Pancreas (tissue), 10 donors: ENCODE results near the gene SCYL3. TPM values are rescaled to one million over a fixed set of nuclear protein-coding genes. Genes with fewer than 3 reads are reported as not detected.

Source experiments
- ATAC-seq, 4 donors: fragments of 200-7000 bp; cut with Tn5 transposase; one replicate each; pipeline versions ENCODE4 v1.8.0 to v1.9.1; 2020; ENCODE audit warnings: mild to moderate bottlenecking in 4 of 4, moderate library complexity in 4 of 4
- DNase-seq, 6 donors: peaks; one replicate each; pipeline ENCODE4 v3.0.0-alpha.2; 2020
- FAIRE-seq: peaks from 2 replicates; lab custom pipeline; 2012; peaks lifted over from hg19 to GRCh38; lab: Jason Lieb, UNC
- H3K27ac ChIP-seq, 4 donors: fragments of 200-600 bp; sonication (generic); 1 replicate in 3 of 4; 2 replicates in 1 of 4; pipeline versions ENCODE4 v1.5.0 to v1.8.0; 2020
- H3K27me3 ChIP-seq, 4 donors: fragments of 200-600 bp; one replicate each; pipeline ENCODE4 v1.8.0; 2021
- H3K36me3 ChIP-seq, 3 donors: fragments of 200-600 bp; sonication (generic) in 1 of 3; one replicate each; pipeline versions ENCODE4 v1.5.0 to v1.8.0; 2020 to 2021
- H3K4me1 ChIP-seq, 3 donors: fragments of 200-600 bp; one replicate each; pipeline ENCODE4 v1.8.0; 2021
- H3K4me3 ChIP-seq, 4 donors: fragments of 200-600 bp; sonication (generic) in 2 of 4; one replicate each; pipeline versions ENCODE4 v1.5.0 to v1.8.0; 2020 to 2021
- H3K9me3 ChIP-seq, 4 donors: fragments of 200-600 bp; one replicate each; pipeline ENCODE4 v1.8.0; 2021
- CTCF ChIP-seq, 4 donors: fragments of 200-600 bp; sonication (generic) in 3 of 4; IDR thresholded peaks; one replicate each; pipeline versions ENCODE4 v1.5.0 to v1.8.0; 2021; ENCODE audit warnings: antibody characterized with exemption in 4 of 4
- WGBS, 2 donors: extraction: QIAGEN DNeasy Blood & Tissue Kit; methylation state at CpG; one replicate each; pipeline ENCODE4 v1.1.7; 2013; 5-methylcytosine and 5-hydroxymethylcytosine counted together
- intact Hi-C, 3 donors: fragments of 100-400 bp; cut with DNase I; formaldehyde crosslinking; loops; one replicate each; pipeline versions ENCODE4 v1.11.1 to v1.14.2; 2022
- polyA plus RNA-seq, 2 donors: library from polyadenylated mRNA; stranded (reverse); fragments of 200-250 nt; gene quantifications; one replicate each; pipeline ENCODE4 v1.2.3, GENCODE V29; 2013
- total RNA-seq, 6 donors: library from RNA; stranded (reverse); fragmentation: NEBNext Ultra II Directional in 4 of 6; extraction: Animal tissue kit (Norgen Biotek cat#: 25700) in 4 of 6; gene quantifications; one replicate each; pipeline versions ENCODE4 v1.2.1 to v1.2.4, GENCODE V29; 2021 to 2023
- donor health status: healthy with polysubstance abuse.
- donor health status: DM: no; HTN: no; CAD: no; lungs with moderate emphysema.
- donor health status: DM: no; HTN: no; CAD: no.
- donor health status: control.
- donor health status: control.
- donor health status: Bipolar disorder and iron deficiency.
- donor health status: DM: yes; HTN: yes; CAD: no.
- donor health status: DM: no; HTN: no; CAD: no.
- donor health status: DM: no; HTN: no; CAD: no.
- donor health status: DM: yes; HTN: yes; CAD: no.

SCYL3 gene
- total and polyA plus RNA-seq, 8 donors, result 2.9 to 9.0 (median 5.2) TPM

DNA sequence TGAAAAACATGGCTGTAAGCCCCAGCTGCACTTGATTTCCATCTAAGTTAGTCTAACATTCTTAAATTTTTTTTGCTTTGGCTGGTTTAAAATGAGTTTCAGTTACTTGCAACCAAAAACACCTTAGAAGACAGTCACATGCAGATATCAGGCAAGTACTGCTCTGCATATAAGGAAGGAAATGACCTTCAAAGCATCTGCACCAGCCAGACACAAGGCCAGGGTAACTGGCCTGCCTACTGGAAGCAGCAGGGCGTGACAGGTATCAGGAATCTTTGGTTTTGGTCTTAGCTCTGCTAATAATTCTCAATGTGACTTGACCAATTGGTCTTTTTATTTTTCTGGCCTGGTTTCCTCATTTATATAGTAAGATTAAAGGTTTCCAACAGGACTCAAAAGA, 33.5 kb downstream of the SCYL3 start:
- FAIRE-seq, result no peak
- H3K4me3 ChIP-seq, result no peak overlapping the region
- H3K36me3 ChIP-seq, result peaks cover 5 to 67% (median 20%) of the 10 kb centered on the region in 3 donors
- no peaks in the 10 kb centered on the region for H3K4me1 ChIP-seq
- no peak for TF ChIP-seq CTCF (IDR thresholded peaks at IDR 0.05)
- WGBS, 2 donors, result 90 to 93% methylated on average over 1 of the region's 1 CpG
- H3K27me3 ChIP-seq, result no peaks in the 10 kb centered on the region
- peak in 1 of 4 donors; percentile 21 for ATAC-seq
- intact Hi-C loops, result no loop called here
- no peak overlapping the region for H3K27ac ChIP-seq
- DNase-seq, result no peak
- H3K9me3 ChIP-seq, result no peaks in the 10 kb centered on the region

GRCh38 chr1:169859001-169859400, 34.7 kb downstream of the SCYL3 start:
- DNase-seq (no peak), ATAC-seq (no peak), FAIRE-seq (no peak)
- H3K4me1 ChIP-seq, result no peaks in the 10 kb centered on the region
- H3K27me3 ChIP-seq, result no peaks in the 10 kb centered on the region
- 88 to 89% methylated on average over 4 of the region's 4 CpGs for WGBS, 2 donors
- peaks cover 5 to 65% (median 24%) of the 10 kb centered on the region in 3 donors for H3K36me3 ChIP-seq
- H3K27ac ChIP-seq, result no peak overlapping the region
- no peak for TF ChIP-seq CTCF (IDR thresholded peaks at IDR 0.05)
- intact Hi-C loops, result no loop called here
- no peaks in the 10 kb centered on the region for H3K9me3 ChIP-seq
- no peak overlapping the region for H3K4me3 ChIP-seq

GRCh38 chr1:169858467-169858866, 35.2 kb downstream of the SCYL3 start:
- Histone ChIP-seq H3K9me3 (no peaks in the 10 kb centered on the region), H3K27me3 (no peaks in the 10 kb centered on the region), H3K4me1 (no peaks in the 10 kb centered on the region), H3K27ac (no peak overlapping the region), H3K4me3 (no peak overlapping the region), H3K36me3 (peaks cover 5 to 63% (median 28%) of the 10 kb centered on the region in 3 donors)
- TF ChIP-seq CTCF (IDR thresholded peaks at IDR 0.05), result no peak
- no peak for DNase-seq
- FAIRE-seq, result no peak
- no peak for ATAC-seq
- intact Hi-C loops, result no loop called here
- WGBS, 2 donors, result 92 to 95% methylated on average over 3 of the region's 3 CpGs

DNA sequence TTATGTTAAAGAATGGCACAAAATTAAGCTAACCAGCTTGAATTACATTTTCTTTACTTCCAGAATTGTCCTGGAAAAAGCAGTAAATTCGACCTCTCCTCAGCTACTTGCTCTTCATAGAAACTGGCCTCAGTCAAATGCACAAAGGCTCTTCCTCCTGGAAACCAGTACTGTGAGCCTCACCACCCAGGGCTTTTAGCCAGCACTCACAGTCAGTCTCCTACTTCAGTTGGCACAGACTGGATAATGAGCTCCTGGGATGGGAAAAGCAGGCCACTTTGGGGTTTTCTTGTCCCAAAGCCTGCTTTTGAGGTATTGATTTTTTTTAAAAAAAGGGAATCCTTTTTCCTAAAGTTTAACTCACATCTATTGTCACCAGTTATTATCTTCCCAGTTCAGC, 40.4 kb downstream of the SCYL3 start:
- no peak for TF ChIP-seq CTCF (IDR thresholded peaks at IDR 0.05)
- H3K9me3 ChIP-seq, result no peaks in the 10 kb centered on the region
- FAIRE-seq (no peak), ATAC-seq (no peak), DNase-seq (no peak)
- H3K27ac ChIP-seq, result no peak overlapping the region
- peaks cover 0 to 38% (median 22%) of the 10 kb centered on the region in 3 donors for H3K36me3 ChIP-seq
- intact Hi-C loops, result no loop called here
- no peaks in the 10 kb centered on the region for H3K4me1 ChIP-seq
- no peaks in the 10 kb centered on the region for H3K27me3 ChIP-seq
- WGBS, 2 donors, result 61 to 73% methylated on average over 1 of the region's 1 CpG
- no peak overlapping the region for H3K4me3 ChIP-seq

GRCh38 chr1:169849346-169850022, 44.2 kb downstream of the SCYL3 start:
- Histone ChIP-seq H3K4me1 (no peaks in the 10 kb centered on the region), H3K27me3 (no peaks in the 10 kb centered on the region), H3K27ac (no peak overlapping the region), H3K36me3 (peaks cover 0 to 29% (median 9%) of the 10 kb centered on the region in 3 donors), H3K9me3 (no peaks in the 10 kb centered on the region), H3K4me3 (no peak overlapping the region)
- ATAC-seq, result no peak
- FAIRE-seq, result no peak
- no peak for TF ChIP-seq CTCF (IDR thresholded peaks at IDR 0.05)
- intact Hi-C loops, result no loop called here
- no peak for DNase-seq
- WGBS, 2 donors, result 45 to 70% methylated on average over 5 of the region's 5 CpGs
